Panc1 (cell line): Measurements from ENCODE around the gene CRELD1.

Source experiments
- CTCF ChIP-seq: fragments of 450-650 bp; IDR thresholded peaks from 2 replicates; pipeline ENCODE4 v1.5.1; 2017; ENCODE audit warnings: mild to moderate bottlenecking
- POLR2AphosphoS5 ChIP-seq: IDR thresholded peaks from 2 replicates; pipeline ENCODE4 v1.6.1; 2012; ENCODE audit warnings: mild to moderate bottlenecking, low read depth, low read length, moderate library complexity
- REST ChIP-seq, 2 experiments: IDR thresholded peaks; 2 replicates each; pipeline ENCODE4 v1.6.1; 2011 to 2012; ENCODE audit warnings: low read depth in 2 of 2, control low read depth in 1 of 2, low read length in 1 of 2, mild to moderate bottlenecking in 1 of 2, moderate library complexity in 1 of 2; ENCODE audit not compliant: insufficient read depth in 1 of 2
- SIN3A ChIP-seq: IDR thresholded peaks from 2 replicates; pipeline ENCODE4 v1.6.1; 2012; ENCODE audit warnings: low read depth, mild to moderate bottlenecking, low read length, moderate library complexity, borderline replicate concordance; ENCODE audit not compliant: insufficient read depth
- TCF7L2 ChIP-seq: IDR thresholded peaks from 2 replicates; pipeline ENCODE4 v1.6.1; 2011; ENCODE audit warnings: mild to moderate bottlenecking, low read depth, low read length, inconsistent platforms

- TF ChIP-seq CTCF: no peak
- no peak for TF ChIP-seq REST (IDR thresholded peaks at IDR 0.05; ENCODE audit: insufficient read depth in 1 of 2, low read depth in 2 of 2, low read length in 1 of 2)
- no peak for TF ChIP-seq POLR2AphosphoS5
- no peak for TF ChIP-seq SIN3A
- TF ChIP-seq TCF7L2: no peak
Observed at GRCh38 chr3:9940746-9941145, 7.1 kb downstream of the CRELD1 start.
